Activated T-cell treated with anti-CD3 and anti-CD28 coated beads, Interleukin-2, amount 50 U/mL, for 1 hour (primary cell): ENCODE results near the gene NSG2.
"Not testable (repeated sequence)": the region's sequence is repeated elsewhere in the genome, so short reads cannot be mapped to it uniquely, and the experiment has no call there.

Experiments used
- DNase-seq: peaks from one replicate; pipeline ENCODE4 v3.0.0-alpha.2; 2020

NSG2 gene

GRCh38 chr5:174063082-174063756, 17.7 kb downstream of the NSG2 start:
- DNase-seq: no peak

DNA sequence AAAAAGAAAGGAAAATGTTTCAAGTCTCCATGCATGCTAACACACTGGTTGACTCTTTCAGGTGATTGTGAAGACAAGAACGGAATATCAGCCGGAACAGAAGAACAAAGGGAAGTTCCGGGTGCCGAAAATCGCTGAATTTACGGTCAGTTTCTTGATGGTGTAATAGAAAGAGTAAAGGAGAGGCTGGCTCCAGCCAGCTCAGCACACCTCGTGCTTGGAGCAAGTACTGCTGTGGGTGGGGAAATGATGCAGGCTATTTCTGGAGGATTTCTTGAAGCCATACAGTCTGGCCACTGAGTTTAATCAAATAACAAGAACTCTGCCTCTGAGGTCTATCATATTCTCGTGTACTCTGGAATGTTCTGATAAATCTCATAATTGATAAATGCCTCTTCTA, 18.7 kb downstream of the NSG2 start:
- DNase-seq: no peak

- no peak for DNase-seq
Observed at GRCh38 chr5:174065528-174066197, 20.2 kb downstream of the NSG2 start.

- no peak for DNase-seq
Observed at GRCh38 chr5:174067499-174067898, 22.0 kb downstream of the NSG2 start.

- DNase-seq: no peak
Observed at GRCh38 chr5:174071484-174071883, 26.0 kb downstream of the NSG2 start.

GRCh38 chr5:174073122-174073660, 27.7 kb downstream of the NSG2 start:
- no peak for DNase-seq

GRCh38 chr5:174074369-174074768, 28.9 kb downstream of the NSG2 start:
- DNase-seq: no peak

DNA sequence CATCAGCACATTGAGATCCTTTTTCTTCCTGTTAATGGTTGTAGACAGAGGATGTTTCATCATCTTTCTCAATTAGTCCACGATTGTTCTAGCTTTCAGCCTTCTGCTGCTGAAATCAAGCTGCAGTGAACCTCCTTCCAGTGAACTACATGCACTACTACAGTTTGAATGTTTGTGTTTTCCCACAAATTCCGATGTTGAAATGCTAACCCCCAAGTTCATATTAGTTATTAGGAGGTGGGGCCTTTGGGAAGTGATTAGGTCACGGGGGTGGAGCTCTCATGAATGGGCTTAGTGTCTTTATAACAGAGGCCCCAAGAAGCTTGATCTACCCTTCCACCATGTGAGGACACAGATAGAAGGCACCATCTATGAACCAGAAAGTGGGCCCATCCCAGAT, 32.9 kb downstream of the NSG2 start:
- DNase-seq: no peak

GRCh38 chr5:174082286-174082685, 36.8 kb downstream of the NSG2 start:
- no peak for DNase-seq

- DNase-seq: no peak
Observed at GRCh38 chr5:174083056-174083827, 37.7 kb downstream of the NSG2 start.

GRCh38 chr5:174084691-174085154, 39.2 kb downstream of the NSG2 start:
- DNase-seq: no peak

- no peak for DNase-seq
Observed at GRCh38 chr5:174086751-174087150, 41.2 kb downstream of the NSG2 start.

DNA sequence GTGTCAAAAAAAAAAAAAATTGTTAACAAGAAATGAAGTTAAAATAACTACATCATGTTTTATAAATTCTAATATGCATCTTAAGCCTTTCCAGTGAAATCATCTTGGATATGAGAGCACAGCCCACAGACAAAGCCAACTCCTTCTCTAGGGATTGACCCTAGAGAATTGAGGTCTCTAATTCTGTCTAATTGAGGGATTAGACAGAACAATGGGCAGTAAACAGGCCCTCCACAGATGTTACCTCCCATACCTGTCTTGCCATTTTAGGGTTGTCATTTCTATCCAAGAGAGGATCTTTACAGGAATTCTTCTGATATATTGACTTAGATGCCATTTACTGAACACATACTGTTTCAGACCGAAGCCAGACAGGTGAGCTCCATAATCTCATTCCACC, 42.3 kb downstream of the NSG2 start:
- no peak for DNase-seq

GRCh38 chr5:174090129-174090528, 44.6 kb downstream of the NSG2 start:
- DNase-seq: no peak

- no peak for DNase-seq
Observed at GRCh38 chr5:174093123-174093522, 47.6 kb downstream of the NSG2 start.

- no peak for DNase-seq
Observed at GRCh38 chr5:174094857-174095606, 49.5 kb downstream of the NSG2 start.

DNA sequence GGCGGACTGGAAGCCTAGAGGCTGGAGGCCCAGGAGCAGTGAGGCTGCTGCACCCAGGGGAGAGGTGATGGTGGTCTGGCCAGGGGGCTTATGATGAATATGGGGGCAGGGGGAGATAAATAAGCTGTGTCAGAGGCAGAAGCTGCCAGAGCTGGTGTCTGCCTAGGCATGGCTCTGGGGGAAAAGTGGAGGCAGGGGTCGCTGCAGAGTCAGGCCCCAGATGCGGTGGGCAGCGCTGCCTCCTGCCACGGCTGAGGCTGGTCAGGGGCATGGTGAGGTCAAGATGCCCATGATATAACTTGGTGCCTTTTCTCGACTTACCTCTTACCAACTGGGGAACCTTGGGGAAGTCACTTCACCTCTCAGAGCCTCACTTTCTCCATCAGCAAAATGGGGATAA, 51.1 kb downstream of the NSG2 start:
- no peak for DNase-seq

GRCh38 chr5:174097486-174098185, 52.1 kb downstream of the NSG2 start:
- no peak for DNase-seq

DNA sequence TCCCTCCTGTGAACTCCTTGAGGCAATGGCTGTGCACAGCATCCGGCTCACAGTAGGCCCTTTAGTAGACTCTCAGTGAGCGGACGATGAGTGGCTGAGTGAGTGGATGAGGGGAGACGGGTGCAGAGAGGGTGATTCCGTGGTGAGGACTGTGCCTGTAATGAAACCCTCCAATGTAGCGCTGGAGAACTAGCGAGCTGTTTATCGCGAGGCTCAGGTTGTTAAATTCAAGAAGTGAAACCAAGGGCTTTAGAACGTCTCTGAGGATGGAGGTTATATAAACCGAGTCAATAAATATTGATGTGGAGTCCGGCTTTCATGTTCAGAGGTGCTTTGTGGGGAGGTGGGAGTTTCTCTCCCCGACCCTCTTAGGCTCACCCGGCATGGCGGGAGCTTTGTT, 53.2 kb downstream of the NSG2 start:
- DNase-seq: no peak

- DNase-seq: no peak
Observed at GRCh38 chr5:174100490-174100889, 55.0 kb downstream of the NSG2 start.

- no peak for DNase-seq
Observed at GRCh38 chr5:174101195-174101730, 55.8 kb downstream of the NSG2 start.

GRCh38 chr5:174102574-174102973, 57.1 kb downstream of the NSG2 start:
- DNase-seq: not testable (repeated sequence)
